Measurements from ENCODE around the gene EPAS1. TPM values are rescaled to one million over a fixed set of nuclear protein-coding genes. Genes with fewer than 3 reads are reported as not detected.

The EPAS1 gene
- total and polyA plus RNA-seq, 9 of the 15 experiments (the other 6 are each of a cell fraction or from before 2014, with no cell fraction given), result 0.25 to 11.2 (median 4.1) TPM

- no peak for DNase-seq (ENCODE audit: extremely low read depth in 1 of 4, low spot score in 3 of 4)
- H4K20me1 ChIP-seq (replicated peaks; ENCODE audit: control insufficient read depth, insufficient read depth, low read length), result no peaks in the 10 kb centered on the region; the same call in 1 of the 2 replicates
- H3K9me3 ChIP-seq (replicated peaks; ENCODE audit: control insufficient read depth, insufficient read depth, low read depth, low read length), result no peaks in the 10 kb centered on the region; the same call in 1 of the 2 replicates
- FAIRE-seq, result no peak
- H3K9ac ChIP-seq (ENCODE audit: insufficient read depth in 1 of 2, low read depth in 2 of 2, low read length in 2 of 2), result no peak overlapping the region
- in situ Hi-C loops (cut with MboI) (no loop called here), intact Hi-C loops (cut with micrococcal nuclease) (no loop called here)
- H3K79me2 ChIP-seq (ENCODE audit: control insufficient read depth, insufficient read depth, low read length), result peaks cover 54% of the 10 kb centered on the region
- no peak overlapping the region for H2AFZ ChIP-seq (ENCODE audit: low read depth, low read length)
- peaks cover 0 to 7% of the 10 kb centered on the region in 2 experiments; a peak in 3 of 5 replicates for H3K4me1 ChIP-seq (replicated peaks in 1 of 2; ENCODE audit: control insufficient read depth in 2 of 2, insufficient read depth in 2 of 2, low read length in 2 of 2)
- TF ChIP-seq CBFA2T3 (IDR thresholded peaks at IDR 0.05), result no peak
- no peak for TF ChIP-seq EZH2 (IDR thresholded peaks at IDR 0.05; ENCODE audit: borderline replicate concordance, low read depth, low read length)
- no peak for TF ChIP-seq PTRF (tag; IDR thresholded peaks at IDR 0.05)
- TF ChIP-seq, protein P1, sequence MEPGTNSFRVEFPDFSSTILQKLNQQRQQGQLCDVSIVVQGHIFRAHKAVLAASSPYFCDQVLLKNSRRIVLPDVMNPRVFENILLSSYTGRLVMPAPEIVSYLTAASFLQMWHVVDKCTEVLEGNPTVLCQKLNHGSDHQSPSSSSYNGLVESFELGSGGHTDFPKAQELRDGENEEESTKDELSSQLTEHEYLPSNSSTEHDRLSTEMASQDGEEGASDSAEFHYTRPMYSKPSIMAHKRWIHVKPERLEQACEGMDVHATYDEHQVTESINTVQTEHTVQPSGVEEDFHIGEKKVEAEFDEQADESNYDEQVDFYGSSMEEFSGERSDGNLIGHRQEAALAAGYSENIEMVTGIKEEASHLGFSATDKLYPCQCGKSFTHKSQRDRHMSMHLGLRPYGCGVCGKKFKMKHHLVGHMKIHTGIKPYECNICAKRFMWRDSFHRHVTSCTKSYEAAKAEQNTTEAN (CRISPR knock-in tag; IDR thresholded peaks at IDR 0.05), result no peak
- TF ChIP-seq, protein P2, sequence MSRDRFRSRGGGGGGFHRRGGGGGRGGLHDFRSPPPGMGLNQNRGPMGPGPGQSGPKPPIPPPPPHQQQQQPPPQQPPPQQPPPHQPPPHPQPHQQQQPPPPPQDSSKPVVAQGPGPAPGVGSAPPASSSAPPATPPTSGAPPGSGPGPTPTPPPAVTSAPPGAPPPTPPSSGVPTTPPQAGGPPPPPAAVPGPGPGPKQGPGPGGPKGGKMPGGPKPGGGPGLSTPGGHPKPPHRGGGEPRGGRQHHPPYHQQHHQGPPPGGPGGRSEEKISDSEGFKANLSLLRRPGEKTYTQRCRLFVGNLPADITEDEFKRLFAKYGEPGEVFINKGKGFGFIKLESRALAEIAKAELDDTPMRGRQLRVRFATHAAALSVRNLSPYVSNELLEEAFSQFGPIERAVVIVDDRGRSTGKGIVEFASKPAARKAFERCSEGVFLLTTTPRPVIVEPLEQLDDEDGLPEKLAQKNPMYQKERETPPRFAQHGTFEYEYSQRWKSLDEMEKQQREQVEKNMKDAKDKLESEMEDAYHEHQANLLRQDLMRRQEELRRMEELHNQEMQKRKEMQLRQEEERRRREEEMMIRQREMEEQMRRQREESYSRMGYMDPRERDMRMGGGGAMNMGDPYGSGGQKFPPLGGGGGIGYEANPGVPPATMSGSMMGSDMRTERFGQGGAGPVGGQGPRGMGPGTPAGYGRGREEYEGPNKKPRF (IDR thresholded peaks at IDR 0.05; ENCODE audit: low read depth, low read length), result no peak
- TF ChIP-seq RBM25 (IDR thresholded peaks at IDR 0.05; ENCODE audit: low read depth, low read length, severe bottlenecking), result no peak
- no peak for TF ChIP-seq ARID1B (IDR thresholded peaks at IDR 0.05)
- no peak for TF ChIP-seq FOXJ2 (tag; IDR thresholded peaks at IDR 0.05)
- TF ChIP-seq RBM22 (IDR thresholded peaks at IDR 0.05; ENCODE audit: low read depth, low read length, poor library complexity, severe bottlenecking), result no peak
- TF ChIP-seq E2F5 (CRISPR knock-in tag; IDR thresholded peaks at IDR 0.05), result no peak
- TF ChIP-seq SMARCE1 (IDR thresholded peaks at IDR 0.05), result no peak
- no peaks in the 10 kb centered on the region for H3K27me3 ChIP-seq (ENCODE audit: control insufficient read depth in 2 of 2, insufficient read depth in 2 of 2, low read length in 2 of 2)
- no peak overlapping the region for H3K4me3 ChIP-seq
- H3K36me3 ChIP-seq (ENCODE audit: control insufficient read depth, insufficient read depth, low read length), result peaks cover 44% of the 10 kb centered on the region; the same call in 2 of the 3 replicates
- ChIA-PET CTCF (ENCODE audit: low intra/inter-chr PET ratio) (no interaction called here), POLR2A (interaction anchor here (0.6 to 1.4 kb wide), 3 partner anchors 9 to 133 kb away, joined by 3 to 6 read pairs (median 3); no protein-coding TSS in a partner anchor)
- no TSS peak for BruUV-seq (replicated peaks)
- no peak overlapping the region for H3K27ac ChIP-seq (ENCODE audit: extremely low read depth, low read depth, low read length)
- ATAC-seq, result no peak
- H3K4me2 ChIP-seq (ENCODE audit: insufficient read depth, low read length), result no peak overlapping the region
- H3K9me1 ChIP-seq (ENCODE audit: control insufficient read depth, insufficient read depth, low read length), result no peaks in the 10 kb centered on the region
Observed at GRCh38 chr2:46413631-46414030, 116.4 kb downstream of the EPAS1 start.
